GM12878 (cell line): ENCODE data around the gene ANO6. TPM values are rescaled to one million over a fixed set of nuclear protein-coding genes. Genes with fewer than 3 reads are reported as not detected.

Experiments used
- ATAC-seq: fragments of 200-7000 bp; cut with Tn5 transposase; 3 replicates; pipeline ENCODE4 v1.9.1; 2020; ENCODE audit warnings: mild to moderate bottlenecking, moderate library complexity
- BruUV-seq: library from RNA; stranded (reverse); fragments of 400-500 nt; replicated peaks from 2 replicates; lab custom pipeline; 2021; lab: Mats Ljungman, UMichigan
- CTCF ChIA-PET: fragments of 300-600 bp; sonication (Branson Sonifier 250); formaldehyde crosslinking; extraction: SDS; loops from one replicate; lab custom pipeline; 2021; ENCODE audit warnings: inconsistent platforms; lab: Yijun Ruan, JAX
- POLR2A ChIA-PET: fragments of 350-600 bp; formaldehyde crosslinking; extraction: SDS; loops from one replicate; lab custom pipeline; 2021; ENCODE audit warnings: inconsistent platforms; lab: Charles Lee
- RAD21 ChIA-PET: fragments of 300-600 bp; sonication (Branson Sonifier 250); formaldehyde crosslinking; loops from one replicate; lab custom pipeline; 2023; ENCODE audit warnings: antibody characterized with exemption; ENCODE audit not compliant: unreplicated experiment; lab: Charles Lee
- SMC1A ChIA-PET: fragments of 300-600 bp; sonication (Branson Sonifier 250); formaldehyde crosslinking; loops from one replicate; lab custom pipeline; 2023; ENCODE audit not compliant: unreplicated experiment, uncharacterized antibody; lab: Charles Lee
- DNase-seq: peaks from one replicate; pipeline ENCODE4 v3.0.0-alpha.2; 2011; ENCODE audit warnings: low read depth, low spot score
- FAIRE-seq: peaks from 3 replicates; lab custom pipeline; 2011; peaks lifted over from hg19 to GRCh38; lab: Jason Lieb, UNC
- H2AFZ ChIP-seq: 2 replicates; pipeline ENCODE4 v1.6.0; 2011; ENCODE audit warnings: low read depth, low read length, control low read depth; ENCODE audit not compliant: control insufficient read depth
- H3K27ac ChIP-seq: 2 replicates; pipeline ENCODE4 v1.5.1; 2011; ENCODE audit warnings: control low read depth; ENCODE audit not compliant: control insufficient read depth, insufficient read depth
- H3K27me3 ChIP-seq, 2 experiments: replicated peaks in 1 of 2; 2 replicates each; pipeline versions ENCODE4 v1.6.0 to v1.6.1; 2011; ENCODE audit warnings: low read length in 1 of 2; ENCODE audit not compliant: control insufficient read depth in 2 of 2, insufficient read depth in 2 of 2
- H3K36me3 ChIP-seq, 2 experiments: 2 replicates each; pipeline ENCODE4 v1.5.1; 2011; ENCODE audit warnings: low read length in 1 of 2; ENCODE audit not compliant: control insufficient read depth in 2 of 2, insufficient read depth in 2 of 2
- H3K4me1 ChIP-seq: 2 replicates; pipeline ENCODE4 v1.6.1; 2011; ENCODE audit warnings: mild to moderate bottlenecking, low read length, moderate library complexity, mixed read lengths; ENCODE audit not compliant: control insufficient read depth, insufficient read depth
- H3K4me2 ChIP-seq: 2 replicates; pipeline ENCODE4 v1.6.0; 2011; ENCODE audit warnings: control low read depth; ENCODE audit not compliant: control insufficient read depth, insufficient read depth
- H3K4me3 ChIP-seq: fragments of 200-600 bp; sonication (generic); 2 replicates; pipeline ENCODE4 v1.5.1; 2016
- H3K79me2 ChIP-seq: 2 replicates; pipeline ENCODE4 v1.6.0; 2011; ENCODE audit warnings: low read length; ENCODE audit not compliant: control insufficient read depth, insufficient read depth
- H3K9ac ChIP-seq: 2 replicates; pipeline ENCODE4 v1.8.0; 2011; ENCODE audit warnings: low read length, control low read depth, mixed read lengths; ENCODE audit not compliant: control insufficient read depth, insufficient read depth
- H3K9me3 ChIP-seq: replicated peaks from 3 replicates; pipeline ENCODE4 v1.5.1; 2011; ENCODE audit warnings: mild to moderate bottlenecking, low read length; ENCODE audit not compliant: control insufficient read depth, insufficient read depth
- H4K20me1 ChIP-seq: 2 replicates; pipeline ENCODE4 v1.6.0; 2011; ENCODE audit not compliant: control insufficient read depth, insufficient read depth
- GATAD2B ChIP-seq: fragments of 450-650 bp; conservative IDR thresholded peaks from 2 replicates; pipeline ENCODE4 v1.6.1; 2017; ENCODE audit warnings: low read depth, mild to moderate bottlenecking, moderate library complexity
- HCFC1 ChIP-seq: fragments of 150-350 bp; IDR thresholded peaks from 2 replicates; pipeline ENCODE4 v1.6.1; 2014; ENCODE audit warnings: low read length
- IKZF2 ChIP-seq, 2 experiments: fragments of 450-650 bp; IDR thresholded peaks; 2 replicates each; pipeline ENCODE4 v1.6.1; 2017; ENCODE audit warnings: mild to moderate bottlenecking in 2 of 2, moderate library complexity in 2 of 2
- KDM1A ChIP-seq: fragments of 200-600 bp; sonication (generic); IDR thresholded peaks from 2 replicates; pipeline ENCODE4 v1.6.1; 2016; ENCODE audit warnings: borderline replicate concordance
- NFYB ChIP-seq: IDR thresholded peaks from 2 replicates; pipeline ENCODE4 v1.6.1; 2011; ENCODE audit warnings: low read depth, mild to moderate bottlenecking, low read length, improper control_type of control experiment, moderate library complexity; ENCODE audit not compliant: insufficient read depth
- PML ChIP-seq: IDR thresholded peaks from 2 replicates; pipeline ENCODE4 v1.6.1; 2012; ENCODE audit warnings: low read length, inconsistent platforms
- RBBP5 ChIP-seq: fragments of 200-600 bp; sonication (generic); conservative IDR thresholded peaks from 2 replicates; pipeline ENCODE4 v1.6.1; 2016
- SMC3 ChIP-seq: IDR thresholded peaks from 2 replicates; pipeline ENCODE4 v1.6.1; 2011; ENCODE audit warnings: low read length, improper control_type of control experiment, borderline replicate concordance
- TCF7 ChIP-seq: IDR thresholded peaks from 2 replicates; pipeline ENCODE4 v1.6.1; 2014; ENCODE audit warnings: antibody characterized with exemption, borderline replicate concordance
- ZNF384 ChIP-seq: IDR thresholded peaks from 2 replicates; pipeline ENCODE4 v1.6.1; 2012; ENCODE audit warnings: low read depth, mild to moderate bottlenecking, low read length, improper control_type of control experiment, borderline replicate concordance
- WGBS: methylation state at CpG from one replicate; pipeline ENCODE4 v1.1.6; 2016; ENCODE audit warnings: low lambda C conversion rate; ENCODE audit not compliant: insufficient replicate concordance, insufficient coverage; ENCODE audit errors: missing lambda C conversion rate; 5-methylcytosine and 5-hydroxymethylcytosine counted together
- in situ Hi-C: fragments of 300-500 bp; cut with MboI; formaldehyde crosslinking; loops from 9 replicates; pipeline ENCODE4 v1.14.3; 2018; ENCODE audit warnings: mixed read lengths
- intact Hi-C: fragments of 100-400 bp; cut with micrococcal nuclease; formaldehyde crosslinking; loops from one replicate; pipeline ENCODE4 v1.14.2; 2022; ENCODE audit not compliant: unreplicated experiment
- polyA plus RNA-seq, 11 experiments: library from polyadenylated mRNA; depleted of rRNA in 4 of 11; unstranded in 6 of 11; stranded (reverse) in 5 of 11; fragments of >200 nt; fragmentation: Nextera tagmentation in 4 of 11; fragmentation: Illumina TruSeq in 1 of 11; extraction: Ambion mirVana in 4 of 11; extraction: Trizol in 1 of 11; gene quantifications; 1 replicate in 1 of 11; 2 replicates in 10 of 11; pipeline versions ENCODE4 v1.2.1 to v1.2.3, GENCODE V29; 2011 to 2016; ENCODE audit warnings: inconsistent platforms in 2 of 11, missing spikeins in 2 of 11, low read depth in 1 of 11
- total RNA-seq, 4 experiments: library from RNA; depleted of rRNA in 3 of 4; stranded (reverse); fragments of >200 nt in 3 of 4; fragmentation: Illumina TruSeq in 1 of 4; extraction: Trizol in 1 of 4; gene quantifications; 2 replicates each; pipeline versions ENCODE4 v1.2.1 to v1.2.3, GENCODE V29; 2013 to 2021
- TF ChIP-seq, protein P1 (sequence below): IDR thresholded peaks from 2 replicates; pipeline ENCODE4 v1.6.1; 2011; ENCODE audit warnings: mild to moderate bottlenecking, low read depth, low read length, moderate library complexity; ENCODE audit not compliant: insufficient replicate concordance
- TF ChIP-seq, protein P2 (sequence below): fragments of 450-650 bp; formaldehyde crosslinking; IDR thresholded peaks from 2 replicates; pipeline ENCODE4 v1.4.0; 2020; ENCODE audit warnings: mild to moderate bottlenecking, moderate library complexity

ANO6 gene
- total and polyA plus RNA-seq, 10 of the 15 experiments (the other 5 are each of a cell fraction or from before 2014, with no cell fraction given) = 4.6 to 30.3 (median 26.0) TPM

DNA sequence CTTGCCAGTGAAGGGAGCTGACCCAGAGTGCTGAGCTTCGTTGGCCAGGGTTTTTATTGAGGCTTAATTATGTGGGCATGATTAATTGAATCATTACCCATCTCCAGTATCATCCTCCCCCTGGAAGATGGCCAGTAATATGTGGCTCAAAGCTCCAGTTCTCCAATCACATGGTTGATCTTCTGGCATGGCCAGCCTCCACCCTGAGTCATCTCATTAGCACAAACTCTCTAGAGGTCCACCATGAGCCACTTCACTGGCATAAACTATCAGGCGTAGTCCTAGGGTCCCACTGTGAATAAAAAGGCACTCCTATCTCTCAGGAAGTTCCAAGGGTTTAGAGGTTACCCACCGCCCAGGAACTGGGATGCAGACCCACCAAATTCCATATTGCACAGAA lies 135.0 kb downstream of the ANO6 start:
- H3K4me1 ChIP-seq = no peaks in the 10 kb centered on the region
- H3K79me2 ChIP-seq = no peaks in the 10 kb centered on the region
- H3K4me3 ChIP-seq = no peak overlapping the region
- intact Hi-C loops = no loop called here
- H3K36me3 ChIP-seq = peaks cover 3 to 18% of the 10 kb centered on the region in 2 experiments
- no peaks in the 10 kb centered on the region for H3K27me3 ChIP-seq
- in situ Hi-C loops = no loop called here
- no TSS peak for BruUV-seq
- H4K20me1 ChIP-seq = no peaks in the 10 kb centered on the region
- no peak for DNase-seq
- no peak for FAIRE-seq
- no peak overlapping the region for H3K27ac ChIP-seq
- ATAC-seq = no peak
- TF ChIP-seq HCFC1 (no peak), NFYB (no peak), GATAD2B (no peak), IKZF2 (IDR thresholded peaks at IDR 0.05) (no peak), KDM1A (no peak), ZNF384 (no peak), PML (no peak), TCF7 (no peak), RBBP5 (no peak), SMC3 (no peak)
- TF ChIP-seq, protein P1, sequence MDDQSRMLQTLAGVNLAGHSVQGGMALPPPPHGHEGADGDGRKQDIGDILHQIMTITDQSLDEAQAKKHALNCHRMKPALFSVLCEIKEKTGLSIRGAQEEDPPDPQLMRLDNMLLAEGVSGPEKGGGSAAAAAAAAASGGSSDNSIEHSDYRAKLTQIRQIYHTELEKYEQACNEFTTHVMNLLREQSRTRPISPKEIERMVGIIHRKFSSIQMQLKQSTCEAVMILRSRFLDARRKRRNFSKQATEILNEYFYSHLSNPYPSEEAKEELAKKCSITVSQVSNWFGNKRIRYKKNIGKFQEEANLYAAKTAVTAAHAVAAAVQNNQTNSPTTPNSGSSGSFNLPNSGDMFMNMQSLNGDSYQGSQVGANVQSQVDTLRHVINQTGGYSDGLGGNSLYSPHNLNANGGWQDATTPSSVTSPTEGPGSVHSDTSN = no peak
- TF ChIP-seq, protein P2, sequence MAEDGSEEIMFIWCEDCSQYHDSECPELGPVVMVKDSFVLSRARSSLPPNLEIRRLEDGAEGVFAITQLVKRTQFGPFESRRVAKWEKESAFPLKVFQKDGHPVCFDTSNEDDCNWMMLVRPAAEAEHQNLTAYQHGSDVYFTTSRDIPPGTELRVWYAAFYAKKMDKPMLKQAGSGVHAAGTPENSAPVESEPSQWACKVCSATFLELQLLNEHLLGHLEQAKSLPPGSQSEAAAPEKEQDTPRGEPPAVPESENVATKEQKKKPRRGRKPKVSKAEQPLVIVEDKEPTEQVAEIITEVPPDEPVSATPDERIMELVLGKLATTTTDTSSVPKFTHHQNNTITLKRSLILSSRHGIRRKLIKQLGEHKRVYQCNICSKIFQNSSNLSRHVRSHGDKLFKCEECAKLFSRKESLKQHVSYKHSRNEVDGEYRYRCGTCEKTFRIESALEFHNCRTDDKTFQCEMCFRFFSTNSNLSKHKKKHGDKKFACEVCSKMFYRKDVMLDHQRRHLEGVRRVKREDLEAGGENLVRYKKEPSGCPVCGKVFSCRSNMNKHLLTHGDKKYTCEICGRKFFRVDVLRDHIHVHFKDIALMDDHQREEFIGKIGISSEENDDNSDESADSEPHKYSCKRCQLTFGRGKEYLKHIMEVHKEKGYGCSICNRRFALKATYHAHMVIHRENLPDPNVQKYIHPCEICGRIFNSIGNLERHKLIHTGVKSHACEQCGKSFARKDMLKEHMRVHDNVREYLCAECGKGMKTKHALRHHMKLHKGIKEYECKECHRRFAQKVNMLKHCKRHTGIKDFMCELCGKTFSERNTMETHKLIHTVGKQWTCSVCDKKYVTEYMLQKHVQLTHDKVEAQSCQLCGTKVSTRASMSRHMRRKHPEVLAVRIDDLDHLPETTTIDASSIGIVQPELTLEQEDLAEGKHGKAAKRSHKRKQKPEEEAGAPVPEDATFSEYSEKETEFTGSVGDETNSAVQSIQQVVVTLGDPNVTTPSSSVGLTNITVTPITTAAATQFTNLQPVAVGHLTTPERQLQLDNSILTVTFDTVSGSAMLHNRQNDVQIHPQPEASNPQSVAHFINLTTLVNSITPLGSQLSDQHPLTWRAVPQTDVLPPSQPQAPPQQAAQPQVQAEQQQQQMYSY (CRISPR knock-in tag) = no peak
- TF ChIP-seq, all 136 proteins: peak for 0
- ChIA-PET CTCF (no interaction called here), POLR2A (no interaction called here), SMC1A (interaction anchor here (0.8 to 1.6 kb wide), 3 partner anchors 9 to 38 kb away, joined by 3 to 5 read pairs (median 3); no protein-coding TSS in a partner anchor), RAD21 (no interaction called here)
- Histone ChIP-seq H3K9ac (no peak overlapping the region), H3K9me3 (no peaks in the 10 kb centered on the region; the same call in 2 of the 3 replicates), H2AFZ (no peak overlapping the region), H3K4me2 (no peak overlapping the region)
- WGBS = 79% methylated on average over 3 of the region's 3 CpGs
